NT2/D1 (cell line): ENCODE results near the gene KDM8.

Experiments used
- SUZ12 ChIP-seq: IDR thresholded peaks from 2 replicates; pipeline ENCODE4 v1.6.1; 2011; ENCODE audit not compliant: insufficient read length, insufficient read depth; ENCODE audit errors: extremely low read depth
- YY1 ChIP-seq: IDR thresholded peaks from 2 replicates; pipeline ENCODE4 v1.6.1; 2011; ENCODE audit not compliant: insufficient read length, insufficient read depth
- ZNF274 ChIP-seq: IDR thresholded peaks from 2 replicates; pipeline ENCODE4 v1.6.1; 2011; ENCODE audit warnings: mild to moderate bottlenecking, low read depth, low read length

GRCh38 chr16:27240948-27241531 lies 37.7 kb downstream of the KDM8 start:
- TF ChIP-seq ZNF274: no peak
- no peak for TF ChIP-seq YY1
- TF ChIP-seq SUZ12: no peak
